ENCODE results near the gene MFSD6. TPM values are rescaled to one million over a fixed set of nuclear protein-coding genes. Genes with fewer than 3 reads are reported as not detected.
"Not testable (repeated sequence)": the region's sequence is repeated elsewhere in the genome, so short reads cannot be mapped to it uniquely, and the experiment has no call there.

MFSD6 gene
- total RNA-seq, 4 donors from 2014 or later = 43.1 to 123 (median 60.5) TPM

GRCh38 chr2:190460487-190460886 lies 52.3 kb downstream of the MFSD6 start:
- ATAC-seq (ENCODE audit: low FRiP score) (no peak), DNase-seq (ENCODE audit: low spot score) (no peak)
- TF ChIP-seq CTCF (IDR thresholded peaks at IDR 0.05) = no peak

GRCh38 chr2:190462181-190462580 lies 54.0 kb downstream of the MFSD6 start:
- no peak for ATAC-seq (ENCODE audit: low FRiP score)
- no peak for TF ChIP-seq CTCF (IDR thresholded peaks at IDR 0.05)

GRCh38 chr2:190462611-190463010 lies 54.5 kb downstream of the MFSD6 start:
- no peak for TF ChIP-seq CTCF (IDR thresholded peaks at IDR 0.05)
- DNase-seq (ENCODE audit: low spot score) (no peak), ATAC-seq (ENCODE audit: low FRiP score) (no peak)

More at GRCh38 chr2:190462181-190462580, 54.0 kb downstream of the MFSD6 start:
- DNase-seq (ENCODE audit: low spot score) = no peak

GRCh38 chr2:190465060-190465459 lies 56.9 kb downstream of the MFSD6 start:
- no peak for TF ChIP-seq CTCF (IDR thresholded peaks at IDR 0.05)
- ATAC-seq (ENCODE audit: low FRiP score) (no peak), DNase-seq (ENCODE audit: low spot score) (no peak)

- ATAC-seq (ENCODE audit: low FRiP score) (no peak), DNase-seq (ENCODE audit: low spot score) (no peak)
- no peak for TF ChIP-seq CTCF (IDR thresholded peaks at IDR 0.05)
These were observed 58.8 kb downstream of the MFSD6 start for GRCh38 chr2:190466819-190467446.

- DNase-seq (ENCODE audit: low spot score) = no peak
- no peak for ATAC-seq (ENCODE audit: low FRiP score)
- TF ChIP-seq CTCF (IDR thresholded peaks at IDR 0.05) = no peak
These were observed 59.5 kb downstream of the MFSD6 start for GRCh38 chr2:190467575-190468083.

- ATAC-seq (ENCODE audit: low FRiP score); DNase-seq (ENCODE audit: low spot score): not testable (repeated sequence)
These were observed 60.2 kb downstream of the MFSD6 start for GRCh38 chr2:190468354-190468753.

All from omental fat pad (tissue), 4 donors.